Bronchial epithelial cell (primary cell): ENCODE results near the gene PRKCB. TPM values are rescaled to one million over a fixed set of nuclear protein-coding genes. Genes with fewer than 3 reads are reported as not detected.

Experiments used
- DNase-seq: peaks from one replicate; pipeline ENCODE4 v3.0.0-alpha.2; 2010; ENCODE audit warnings: low read depth
- FAIRE-seq: peaks from 2 replicates; lab custom pipeline; 2011; peaks lifted over from hg19 to GRCh38; lab: Jason Lieb, UNC
- H3K27me3 ChIP-seq: 2 replicates; pipeline ENCODE4 v1.5.1; 2011; ENCODE audit warnings: low read length; ENCODE audit not compliant: control insufficient read depth, insufficient read depth
- H3K36me3 ChIP-seq: 2 replicates; pipeline ENCODE4 v1.5.1; 2011; ENCODE audit warnings: low read length; ENCODE audit not compliant: control insufficient read depth, insufficient read depth
- H3K4me3 ChIP-seq: 2 replicates; pipeline ENCODE4 v1.5.1; 2011; ENCODE audit warnings: mild to moderate bottlenecking, low read depth, low read length, control low read depth
- total RNA-seq: library from RNA; depleted of rRNA; stranded (reverse); fragments of >200 nt; gene quantifications from 2 replicates; pipeline ENCODE4 v1.2.1, GENCODE V29; 2014
- TF ChIP-seq, protein P1 (sequence below): IDR thresholded peaks from 2 replicates; pipeline ENCODE4 v1.5.1; 2011; ENCODE audit warnings: mild to moderate bottlenecking, moderate library complexity, low read length, control low read depth, inconsistent platforms; ENCODE audit not compliant: insufficient read depth, severe bottlenecking

The PRKCB gene
- total RNA-seq, 1 donor from 2014 or later = not detected

- Histone ChIP-seq H3K4me3 (no peak overlapping the region), H3K27me3 (peaks cover 14% of the 10 kb centered on the region), H3K36me3 (no peaks in the 10 kb centered on the region)
- FAIRE-seq (no peak), DNase-seq (no peak)
- TF ChIP-seq, protein P1, sequence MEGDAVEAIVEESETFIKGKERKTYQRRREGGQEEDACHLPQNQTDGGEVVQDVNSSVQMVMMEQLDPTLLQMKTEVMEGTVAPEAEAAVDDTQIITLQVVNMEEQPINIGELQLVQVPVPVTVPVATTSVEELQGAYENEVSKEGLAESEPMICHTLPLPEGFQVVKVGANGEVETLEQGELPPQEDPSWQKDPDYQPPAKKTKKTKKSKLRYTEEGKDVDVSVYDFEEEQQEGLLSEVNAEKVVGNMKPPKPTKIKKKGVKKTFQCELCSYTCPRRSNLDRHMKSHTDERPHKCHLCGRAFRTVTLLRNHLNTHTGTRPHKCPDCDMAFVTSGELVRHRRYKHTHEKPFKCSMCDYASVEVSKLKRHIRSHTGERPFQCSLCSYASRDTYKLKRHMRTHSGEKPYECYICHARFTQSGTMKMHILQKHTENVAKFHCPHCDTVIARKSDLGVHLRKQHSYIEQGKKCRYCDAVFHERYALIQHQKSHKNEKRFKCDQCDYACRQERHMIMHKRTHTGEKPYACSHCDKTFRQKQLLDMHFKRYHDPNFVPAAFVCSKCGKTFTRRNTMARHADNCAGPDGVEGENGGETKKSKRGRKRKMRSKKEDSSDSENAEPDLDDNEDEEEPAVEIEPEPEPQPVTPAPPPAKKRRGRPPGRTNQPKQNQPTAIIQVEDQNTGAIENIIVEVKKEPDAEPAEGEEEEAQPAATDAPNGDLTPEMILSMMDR = no peak
These were observed 1.9 kb downstream of the PRKCB start for GRCh38 chr16:23837553-23838308.

- FAIRE-seq (no peak), DNase-seq (no peak)
- Histone ChIP-seq H3K4me3 (no peak overlapping the region), H3K27me3 (peaks cover 14% of the 10 kb centered on the region), H3K36me3 (no peaks in the 10 kb centered on the region)
- TF ChIP-seq, protein P1 = no peak
These were observed 2.8 kb downstream of the PRKCB start for GRCh38 chr16:23838485-23839142.

DNA sequence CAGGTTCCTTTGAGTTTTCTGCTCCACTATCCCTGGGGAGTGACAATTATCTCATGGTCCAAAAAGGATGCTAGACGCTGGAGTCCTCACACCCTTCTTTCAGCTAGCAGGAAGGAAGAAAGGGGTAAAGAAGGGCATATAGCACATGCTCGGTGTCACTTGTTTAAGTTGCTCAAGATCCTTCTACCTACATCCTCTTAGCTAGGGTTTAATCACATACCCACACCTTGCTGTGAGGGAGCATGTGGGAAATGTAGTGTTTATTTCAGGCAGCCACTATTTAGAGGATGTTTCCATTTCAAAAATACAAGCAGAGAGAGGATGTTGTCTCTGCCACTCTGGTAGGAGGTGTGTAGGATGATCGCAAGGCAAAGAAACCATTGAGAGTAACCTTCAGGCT lies 4.5 kb downstream of the PRKCB start:
- Histone ChIP-seq H3K27me3 (peaks cover 13% of the 10 kb centered on the region), H3K4me3 (no peak overlapping the region), H3K36me3 (no peaks in the 10 kb centered on the region)
- TF ChIP-seq, protein P1 = no peak
- DNase-seq (no peak), FAIRE-seq (no peak)

DNA sequence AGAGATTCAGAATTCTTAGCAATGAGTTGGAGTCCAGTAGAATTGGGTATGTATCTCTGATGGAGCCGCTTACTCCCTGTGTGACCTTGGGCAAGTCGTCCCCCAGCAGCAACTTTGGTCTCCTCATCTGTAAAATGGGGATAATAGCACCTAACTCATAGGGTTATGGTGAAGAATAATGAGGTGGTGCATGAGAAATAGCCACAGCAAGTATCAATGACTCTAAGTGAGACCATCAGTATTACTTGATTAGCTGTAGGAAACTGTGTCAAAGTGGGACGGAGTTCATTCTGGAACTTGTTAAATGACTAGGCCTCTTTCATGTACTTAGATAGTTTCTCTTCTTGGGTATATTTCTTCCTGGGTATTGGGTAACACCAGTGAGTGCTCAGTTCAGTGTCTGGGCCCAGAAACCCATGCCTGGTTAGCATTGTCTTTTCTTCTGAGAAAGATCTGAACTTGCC lies 6.4 kb downstream of the PRKCB start:
- TF ChIP-seq, protein P1 = no peak

GRCh38 chr16:23843143-23843542 lies 7.4 kb downstream of the PRKCB start:
- FAIRE-seq = no peak

More for the DNA sequence above, 6.4 kb downstream of the PRKCB start:
- Histone ChIP-seq H3K36me3 (no peaks in the 10 kb centered on the region), H3K4me3 (no peak overlapping the region), H3K27me3 (peaks cover 7% of the 10 kb centered on the region)
- no peak for FAIRE-seq
- DNase-seq = no peak

More at GRCh38 chr16:23843143-23843542, 7.4 kb downstream of the PRKCB start:
- Histone ChIP-seq H3K27me3 (peaks cover 1% of the 10 kb centered on the region), H3K36me3 (no peaks in the 10 kb centered on the region), H3K4me3 (no peak overlapping the region)
- DNase-seq = no peak
- TF ChIP-seq, protein P1 = no peak
